Fibroblast of lung (primary cell): ENCODE measurements around the gene OR10H1.

Experiments
- EZH2 ChIP-seq: IDR thresholded peaks from 2 replicates; pipeline ENCODE4 v1.5.1; 2012; ENCODE audit warnings: low read length, control low read depth, mild to moderate bottlenecking; ENCODE audit errors: missing control alignments
- TF ChIP-seq, protein P1 (sequence below), 2 donors: IDR thresholded peaks in 1 of 2; conservative IDR thresholded peaks in 1 of 2; 1 replicate in 1 of 2; 2 replicates in 1 of 2; pipeline ENCODE4 v1.5.1; 2011 to 2012; ENCODE audit warnings: low read length in 2 of 2, control low read depth in 1 of 2, inconsistent platforms in 1 of 2, low read depth in 1 of 2, mild to moderate bottlenecking in 1 of 2

DNA sequence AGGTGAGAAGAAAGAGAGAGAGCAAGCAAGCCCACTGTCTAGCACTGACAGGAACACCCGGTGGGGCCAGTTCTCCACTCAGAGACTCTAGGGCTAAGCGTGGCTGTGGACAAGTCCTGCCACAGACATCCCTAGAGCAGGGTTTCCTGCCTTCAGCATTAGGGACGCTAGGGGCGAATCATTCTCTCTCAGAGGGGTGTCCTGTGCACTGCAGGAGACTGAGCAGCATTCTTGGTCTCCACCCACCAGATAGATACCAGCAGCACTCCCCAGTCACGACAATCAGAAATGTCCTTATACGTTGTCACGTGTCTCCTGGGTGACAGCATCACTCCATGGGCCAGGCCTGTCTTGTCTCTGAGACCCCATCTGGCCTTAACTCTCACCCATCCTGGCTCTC is 1.5 kb downstream of the OR10H1 start:
- TF ChIP-seq, protein P1, sequence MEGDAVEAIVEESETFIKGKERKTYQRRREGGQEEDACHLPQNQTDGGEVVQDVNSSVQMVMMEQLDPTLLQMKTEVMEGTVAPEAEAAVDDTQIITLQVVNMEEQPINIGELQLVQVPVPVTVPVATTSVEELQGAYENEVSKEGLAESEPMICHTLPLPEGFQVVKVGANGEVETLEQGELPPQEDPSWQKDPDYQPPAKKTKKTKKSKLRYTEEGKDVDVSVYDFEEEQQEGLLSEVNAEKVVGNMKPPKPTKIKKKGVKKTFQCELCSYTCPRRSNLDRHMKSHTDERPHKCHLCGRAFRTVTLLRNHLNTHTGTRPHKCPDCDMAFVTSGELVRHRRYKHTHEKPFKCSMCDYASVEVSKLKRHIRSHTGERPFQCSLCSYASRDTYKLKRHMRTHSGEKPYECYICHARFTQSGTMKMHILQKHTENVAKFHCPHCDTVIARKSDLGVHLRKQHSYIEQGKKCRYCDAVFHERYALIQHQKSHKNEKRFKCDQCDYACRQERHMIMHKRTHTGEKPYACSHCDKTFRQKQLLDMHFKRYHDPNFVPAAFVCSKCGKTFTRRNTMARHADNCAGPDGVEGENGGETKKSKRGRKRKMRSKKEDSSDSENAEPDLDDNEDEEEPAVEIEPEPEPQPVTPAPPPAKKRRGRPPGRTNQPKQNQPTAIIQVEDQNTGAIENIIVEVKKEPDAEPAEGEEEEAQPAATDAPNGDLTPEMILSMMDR (conservative IDR thresholded peaks at IDR 0.05 in 1 of 2, IDR thresholded peaks at IDR 0.05 in 1 of 2; ENCODE audit: low read depth in 1 of 2, low read length in 2 of 2), result no peak
- no peak for TF ChIP-seq EZH2
